C4-2B (cell line): Measurements from ENCODE around the gene VCAN.

Experiments
- H3K27ac ChIP-seq: fragments of 450-650 bp; 2 replicates; pipeline ENCODE4 v1.5.1; 2017
- CTCF ChIP-seq: fragments of 450-650 bp; conservative IDR thresholded peaks from 2 replicates; pipeline ENCODE4 v1.5.1; 2017; ENCODE audit warnings: mild to moderate bottlenecking
- ZFX ChIP-seq: fragments of 450-650 bp; IDR thresholded peaks from 2 replicates; pipeline ENCODE4 v1.6.1; 2017

VCAN gene

DNA sequence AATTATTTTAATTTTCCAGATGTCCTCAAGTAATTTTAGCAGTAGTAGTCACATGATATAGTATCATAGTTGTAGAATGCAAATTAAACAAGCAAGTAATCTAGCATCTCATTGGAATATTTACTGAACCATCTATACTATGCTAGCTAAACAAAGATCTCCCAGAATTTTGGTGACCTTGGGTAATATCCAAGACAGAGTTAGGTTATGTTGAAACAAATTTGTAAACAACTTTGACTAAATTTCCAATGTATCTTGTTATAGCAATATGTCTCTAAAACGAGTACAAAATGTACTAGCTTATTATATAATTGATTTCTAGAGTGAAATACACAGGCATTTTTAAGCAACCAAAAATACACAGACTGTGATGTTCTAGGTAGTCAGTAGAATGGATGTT is 41.5 kb downstream of the VCAN start:
- no peak overlapping the region for H3K27ac ChIP-seq
- TF ChIP-seq ZFX (no peak), CTCF (no peak)

GRCh38 chr5:83513491-83513890 is 41.9 kb downstream of the VCAN start:
- H3K27ac ChIP-seq = no peak overlapping the region
- TF ChIP-seq CTCF = no peak
- TF ChIP-seq ZFX = no peak

DNA sequence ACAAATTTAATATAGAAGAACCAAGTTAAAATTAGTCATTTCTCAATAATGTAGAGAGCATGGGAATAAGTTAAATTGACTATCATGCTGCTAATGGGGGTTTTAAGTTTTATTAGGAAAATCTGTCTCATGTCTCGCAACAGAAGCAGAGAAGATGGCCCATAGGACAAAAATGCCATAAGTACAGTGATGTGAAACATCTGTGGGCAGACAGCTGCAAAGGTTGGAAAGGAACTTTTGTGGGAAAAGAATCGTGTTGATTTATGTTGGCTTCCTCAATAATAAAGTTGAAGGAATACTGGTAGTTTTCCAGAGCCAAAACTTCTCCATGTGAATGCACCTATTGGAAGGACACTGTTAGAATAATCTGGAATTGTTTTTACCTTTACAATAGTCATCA is 44.8 kb downstream of the VCAN start:
- no peak for TF ChIP-seq CTCF
- no peak for TF ChIP-seq ZFX
- H3K27ac ChIP-seq = no peak overlapping the region

GRCh38 chr5:83517072-83517687 is 45.6 kb downstream of the VCAN start:
- TF ChIP-seq ZFX (no peak), CTCF (no peak)
- no peak overlapping the region for H3K27ac ChIP-seq

DNA sequence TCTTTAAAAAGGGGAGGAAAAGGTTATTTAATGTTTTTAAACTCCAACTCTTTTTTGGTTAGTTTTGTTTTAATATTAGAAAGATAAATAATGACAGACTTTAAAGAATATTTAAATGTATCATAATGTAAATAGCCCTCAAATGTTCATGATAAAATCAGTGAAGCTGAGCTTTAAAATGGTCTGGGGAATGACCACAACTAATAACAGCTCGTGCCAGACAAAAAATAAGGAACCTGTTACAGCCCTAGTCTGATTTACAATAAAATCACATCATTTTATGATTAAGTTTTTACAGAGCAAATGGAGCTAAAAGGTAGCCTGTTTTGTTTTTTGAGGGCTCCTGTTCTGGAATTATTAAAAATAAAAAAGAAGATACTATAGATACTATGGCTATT is 46.1 kb downstream of the VCAN start:
- H3K27ac ChIP-seq = no peak overlapping the region
- no peak for TF ChIP-seq CTCF
- no peak for TF ChIP-seq ZFX

DNA sequence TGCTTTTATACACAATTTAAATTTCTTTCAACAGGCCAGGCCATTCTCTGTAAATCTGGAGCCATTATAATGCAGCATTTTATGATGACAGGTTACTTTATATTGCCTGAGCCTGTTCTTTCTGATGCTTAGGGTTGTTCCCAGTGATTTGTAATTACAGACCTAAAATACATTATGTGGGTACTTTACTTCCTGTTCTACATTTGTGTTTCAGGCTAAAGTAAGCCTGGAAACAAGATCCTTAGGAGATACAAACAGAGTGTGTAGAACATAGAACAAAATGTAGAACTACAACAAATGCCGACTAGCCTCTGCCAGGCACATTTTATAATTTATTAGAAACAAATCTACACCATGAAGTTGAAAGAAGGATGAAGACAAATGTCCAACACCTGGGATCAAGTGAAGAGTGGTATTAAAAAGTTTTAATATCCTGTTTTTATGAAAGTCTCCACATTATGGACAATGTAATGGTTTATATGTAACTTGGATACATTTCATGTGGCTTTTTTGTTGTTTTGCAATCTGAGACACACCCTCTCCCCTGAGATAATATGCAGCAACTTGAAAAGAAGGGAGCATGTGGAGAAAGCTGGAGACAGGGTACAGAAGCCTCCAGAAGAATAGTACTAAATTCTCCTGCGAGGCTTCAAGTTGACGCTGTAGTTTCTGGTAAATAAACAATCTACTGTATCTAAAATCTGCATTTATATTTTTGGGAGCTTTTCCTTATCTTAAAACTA is 46.9 kb downstream of the VCAN start:
- H3K27ac ChIP-seq = no peak overlapping the region
- TF ChIP-seq CTCF (no peak), ZFX (no peak)

DNA sequence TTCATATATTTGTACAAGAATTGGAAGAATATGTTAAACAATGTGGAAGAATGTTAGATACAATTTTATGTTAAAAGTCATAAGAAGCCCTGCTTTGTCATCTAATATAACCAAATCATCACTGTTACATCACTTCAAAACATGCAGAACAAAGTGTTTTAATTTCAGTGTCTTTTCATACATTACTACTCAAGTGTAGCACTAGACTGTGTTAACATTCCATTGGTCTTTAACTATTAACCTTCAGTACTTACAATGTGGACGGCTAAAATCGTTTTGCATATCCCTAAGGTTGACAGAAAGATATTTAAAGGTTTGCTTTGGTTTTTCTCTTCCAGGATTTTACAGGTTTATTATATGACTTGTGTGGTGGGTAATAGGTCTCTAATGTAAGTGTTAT is 50.9 kb downstream of the VCAN start:
- TF ChIP-seq ZFX (no peak), CTCF (no peak)

More for the DNA sequence above, 50.9 kb downstream of the VCAN start:
- no peak overlapping the region for H3K27ac ChIP-seq
